ENCODE measurements around the gene TLCD3B. TPM values are rescaled to one million over a fixed set of nuclear protein-coding genes. Genes with fewer than 3 reads are reported as not detected.

The TLCD3B gene
- total RNA-seq, 6 donors from 2014 or later: 0.14 TPM; not detected in 5

DNA sequence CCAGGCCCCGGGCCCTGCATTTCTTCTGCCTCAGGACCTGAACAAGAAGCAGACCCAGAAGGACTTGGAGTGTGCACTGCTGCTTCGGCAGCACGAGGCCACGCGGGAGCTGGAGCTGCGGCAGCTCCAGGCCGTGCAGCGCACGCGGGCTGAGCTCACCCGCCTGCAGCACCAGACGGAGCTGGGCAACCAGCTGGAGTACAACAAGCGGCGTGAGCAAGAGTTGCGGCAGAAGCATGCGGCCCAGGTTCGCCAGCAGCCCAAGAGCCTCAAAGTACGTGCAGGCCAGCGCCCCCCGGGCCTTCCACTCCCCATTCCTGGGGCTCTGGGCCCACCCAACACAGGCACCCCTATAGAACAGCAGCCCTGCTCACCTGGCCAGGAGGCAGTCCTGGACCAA is 44.8 kb downstream of the TLCD3B start:
- Histone ChIP-seq H3K27ac (peak overlapping the region in 2 of 4 donors; percentile 82 to 86), H3K36me3 (peaks cover 62 to 100% (median 91%) of the 10 kb centered on the region in 4 donors), H3K4me1 (peaks cover 4 to 67% (median 43%) of the 10 kb centered on the region in 4 donors), H3K9me3 (no peaks in the 10 kb centered on the region), H3K4me3 (no peak overlapping the region), H3K27me3 (no peaks in the 10 kb centered on the region)
- ATAC-seq (ENCODE audit: low FRiP score in 2 of 2): no peak
- DNase-seq: no peak
- WGBS, 2 donors: 93 to 95% methylated on average over 14 of the region's 20 CpGs
- TF ChIP-seq CTCF (IDR thresholded peaks at IDR 0.05) (no peak), POLR2A (IDR thresholded peaks at IDR 0.05) (no peak)

DNA sequence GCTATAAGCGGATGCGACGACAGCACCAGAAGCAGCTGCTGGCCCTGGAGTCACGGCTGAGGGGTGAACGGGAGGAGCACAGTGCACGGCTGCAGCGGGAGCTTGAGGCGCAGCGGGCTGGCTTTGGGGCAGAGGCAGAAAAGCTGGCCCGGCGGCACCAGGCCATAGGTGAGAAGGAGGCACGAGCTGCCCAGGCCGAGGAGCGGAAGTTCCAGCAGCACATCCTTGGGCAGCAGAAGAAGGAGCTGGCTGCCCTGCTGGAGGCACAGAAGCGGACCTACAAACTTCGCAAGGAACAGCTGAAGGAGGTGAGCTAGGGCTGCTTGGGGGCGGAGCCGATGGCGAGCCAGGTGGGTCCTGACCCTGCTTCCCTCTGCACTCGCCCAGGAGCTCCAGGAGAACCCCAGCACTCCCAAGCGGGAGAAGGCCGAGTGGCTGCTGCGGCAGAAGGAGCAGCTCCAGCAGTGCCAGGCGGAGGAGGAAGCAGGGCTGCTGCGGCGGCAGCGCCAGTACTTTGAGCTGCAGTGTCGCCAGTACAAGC is 45.7 kb downstream of the TLCD3B start:
- no peak for TF ChIP-seq CTCF (IDR thresholded peaks at IDR 0.05)
- no peak for TF ChIP-seq EP300 (IDR thresholded peaks at IDR 0.05)
- no peak for TF ChIP-seq POLR2AphosphoS5 (IDR thresholded peaks at IDR 0.05)
- TF ChIP-seq POLR2A (IDR thresholded peaks at IDR 0.05): peak in 1 of 4 donors; percentile 4
- DNase-seq (peak in 1 of 2 donors; percentile 72), ATAC-seq (ENCODE audit: low FRiP score in 2 of 2) (no peak)
- H3K9me3 ChIP-seq: no peaks in the 10 kb centered on the region
- H3K36me3 ChIP-seq: peaks cover 62 to 100% (median 91%) of the 10 kb centered on the region in 4 donors
- H3K27me3 ChIP-seq: no peaks in the 10 kb centered on the region
- peak overlapping the region in 3 of 4 donors; percentile 73 to 86 (median 80) for H3K27ac ChIP-seq
- H3K4me3 ChIP-seq: no peak overlapping the region
- H3K4me1 ChIP-seq: peaks cover 0 to 58% (median 35%) of the 10 kb centered on the region in 4 donors
- WGBS, 2 donors: 94 to 98% methylated on average over 21 to 28 of the region's 28 CpGs

- Histone ChIP-seq H3K4me1 (peaks cover 0 to 57% (median 38%) of the 10 kb centered on the region in 4 donors), H3K27me3 (no peaks in the 10 kb centered on the region), H3K9me3 (no peaks in the 10 kb centered on the region), H3K27ac (peak overlapping the region in 3 of 4 donors; percentile 73 to 86 (median 80)), H3K36me3 (peaks cover 67 to 100% (median 91%) of the 10 kb centered on the region in 4 donors), H3K4me3 (no peak overlapping the region)
- ATAC-seq (ENCODE audit: low FRiP score in 2 of 2) (no peak), DNase-seq (no peak)
- WGBS, 2 donors: 76 to 83% methylated on average over 5 of the region's 5 CpGs
- TF ChIP-seq CTCF (IDR thresholded peaks at IDR 0.05) (no peak), EP300 (IDR thresholded peaks at IDR 0.05) (no peak), POLR2AphosphoS5 (IDR thresholded peaks at IDR 0.05) (no peak), POLR2A (IDR thresholded peaks at IDR 0.05) (no peak)
These were observed 46.3 kb downstream of the TLCD3B start for GRCh38 chr16:29984764-29985147.

- Histone ChIP-seq H3K27ac (peak overlapping the region; percentile 70 to 86 (median 76)), H3K9me3 (no peaks in the 10 kb centered on the region), H3K4me3 (no peak overlapping the region), H3K36me3 (peaks cover 72 to 100% (median 94%) of the 10 kb centered on the region in 4 donors), H3K4me1 (peaks cover 0 to 57% (median 41%) of the 10 kb centered on the region in 4 donors), H3K27me3 (no peaks in the 10 kb centered on the region)
- 50 to 69% methylated on average over 6 of the region's 6 CpGs for WGBS, 2 donors
- peak in 1 of 2 donors; percentile 31 for TF ChIP-seq POLR2AphosphoS5 (IDR thresholded peaks at IDR 0.05)
- no peak for TF ChIP-seq POLR2A (IDR thresholded peaks at IDR 0.05)
- DNase-seq: peak in 1 of 2 donors; percentile 85
- peak in 1 of 2 donors; percentile 17 for ATAC-seq (ENCODE audit: low FRiP score in 2 of 2)
These were observed 46.8 kb downstream of the TLCD3B start for GRCh38 chr16:29984137-29984763.

GRCh38 chr16:29983420-29984136 is 47.5 kb downstream of the TLCD3B start:
- TF ChIP-seq POLR2A (IDR thresholded peaks at IDR 0.05) (no peak), POLR2AphosphoS5 (IDR thresholded peaks at IDR 0.05) (no peak), CTCF (IDR thresholded peaks at IDR 0.05) (no peak), EP300 (IDR thresholded peaks at IDR 0.05) (no peak)
- peak overlapping the region; percentile 70 to 86 (median 76) for H3K27ac ChIP-seq
- H3K9me3 ChIP-seq: no peaks in the 10 kb centered on the region
- 79 to 80% methylated on average over 11 to 12 of the region's 12 CpGs for WGBS, 2 donors
- H3K4me3 ChIP-seq: no peak overlapping the region
- H3K4me1 ChIP-seq: peaks cover 0 to 57% (median 43%) of the 10 kb centered on the region in 4 donors
- no peaks in the 10 kb centered on the region for H3K27me3 ChIP-seq
- ATAC-seq (ENCODE audit: low FRiP score in 2 of 2) (peak in 1 of 2 donors; percentile 29), DNase-seq (peak in 1 of 2 donors; percentile 45)
- H3K36me3 ChIP-seq: peaks cover 78 to 100% (median 98%) of the 10 kb centered on the region in 4 donors

All from upper lobe of left lung (tissue), 6 donors.